HG03280 (cell line): ENCODE measurements around the gene RAB8B.

Experiments
- ATAC-seq: cut with Tn5 transposase; IDR thresholded peaks from one replicate; pipeline ENCODE4 v1.9.1; 2021; ENCODE audit warnings: mild to moderate bottlenecking, moderate library complexity; ENCODE audit not compliant: unreplicated experiment

The RAB8B gene

GRCh38 chr15:63305260-63305659 lies 115.9 kb downstream of the RAB8B start:
- ATAC-seq = no peak

- ATAC-seq = no peak
These were observed 117.2 kb downstream of the RAB8B start for GRCh38 chr15:63306492-63307073.

DNA sequence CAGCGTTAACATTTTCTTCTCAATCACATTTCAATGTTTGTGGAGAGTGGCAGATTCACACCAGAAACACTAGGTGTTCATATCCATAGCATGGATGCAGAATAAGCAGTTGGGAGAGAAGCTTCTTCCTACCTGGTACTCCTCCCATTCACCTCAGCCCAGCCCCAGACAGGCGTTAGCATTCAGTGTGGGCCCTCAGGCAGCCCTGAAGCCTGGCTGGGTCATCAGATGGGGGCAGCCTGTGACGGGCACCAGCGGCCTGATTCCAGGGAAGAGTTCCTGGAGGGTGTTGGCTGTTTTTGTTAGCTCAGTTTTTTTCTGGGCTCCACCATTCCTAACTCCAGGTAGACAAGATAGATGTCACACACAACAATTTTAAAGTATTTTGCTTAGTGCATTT lies 119.1 kb downstream of the RAB8B start:
- ATAC-seq = no peak

DNA sequence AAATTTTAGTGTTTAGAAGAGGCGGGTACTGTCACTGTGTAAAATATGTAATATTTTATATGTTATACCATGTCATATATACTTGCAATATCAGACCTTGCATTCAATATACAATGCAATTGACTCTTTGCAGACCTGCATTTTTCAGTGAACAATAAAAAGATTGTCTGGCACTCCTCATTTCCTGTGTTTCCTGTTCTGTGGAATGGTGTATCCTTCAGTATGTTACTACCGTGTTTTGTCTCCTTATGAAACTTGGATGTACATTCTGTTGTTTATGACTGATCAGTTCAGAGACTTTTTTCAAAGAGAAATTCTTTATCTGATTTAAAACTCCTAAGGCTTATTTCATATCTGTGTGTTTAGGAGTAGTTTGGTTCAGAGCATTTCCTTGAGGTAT lies 119.5 kb downstream of the RAB8B start:
- no peak for ATAC-seq

GRCh38 chr15:63310646-63311045 lies 121.2 kb downstream of the RAB8B start:
- ATAC-seq = no peak

DNA sequence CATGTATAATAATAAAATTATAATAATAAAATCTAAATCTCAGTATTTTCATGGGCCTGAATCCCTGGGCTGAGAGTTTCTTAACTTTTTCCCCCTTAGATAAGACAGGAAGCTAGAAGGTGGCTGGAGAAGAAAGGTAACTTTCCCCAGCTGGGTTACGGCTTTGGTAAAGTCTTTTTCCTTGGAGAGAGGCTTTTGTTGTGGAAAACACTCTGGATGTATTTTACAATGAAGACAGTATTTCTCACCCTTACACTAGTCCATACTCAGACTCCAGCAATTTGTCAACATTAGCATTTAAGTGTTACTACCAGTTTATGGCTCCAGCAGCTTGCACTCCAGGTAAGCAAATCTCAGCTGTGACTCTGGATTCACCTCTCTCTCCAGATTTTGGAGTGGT lies 122.9 kb downstream of the RAB8B start:
- ATAC-seq = no peak

DNA sequence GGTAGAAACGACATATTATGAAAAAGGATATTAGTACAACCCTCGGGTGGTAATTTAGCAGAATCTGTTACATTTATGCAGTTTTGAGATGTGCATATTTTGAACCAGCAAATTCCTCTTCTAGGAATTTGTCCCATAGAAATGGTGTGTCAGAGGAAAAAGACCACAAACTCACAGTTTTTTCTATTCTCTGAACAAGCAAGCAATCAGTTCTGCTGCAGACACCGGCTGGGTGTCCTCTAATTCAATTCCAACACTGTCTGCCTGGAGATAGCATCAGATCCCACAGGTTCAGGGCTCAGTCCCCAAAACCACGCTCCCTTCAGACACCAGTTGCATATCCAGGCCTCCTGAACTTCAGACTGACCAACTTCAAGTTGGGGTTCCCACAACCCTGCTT lies 124.4 kb downstream of the RAB8B start:
- ATAC-seq = no peak

DNA sequence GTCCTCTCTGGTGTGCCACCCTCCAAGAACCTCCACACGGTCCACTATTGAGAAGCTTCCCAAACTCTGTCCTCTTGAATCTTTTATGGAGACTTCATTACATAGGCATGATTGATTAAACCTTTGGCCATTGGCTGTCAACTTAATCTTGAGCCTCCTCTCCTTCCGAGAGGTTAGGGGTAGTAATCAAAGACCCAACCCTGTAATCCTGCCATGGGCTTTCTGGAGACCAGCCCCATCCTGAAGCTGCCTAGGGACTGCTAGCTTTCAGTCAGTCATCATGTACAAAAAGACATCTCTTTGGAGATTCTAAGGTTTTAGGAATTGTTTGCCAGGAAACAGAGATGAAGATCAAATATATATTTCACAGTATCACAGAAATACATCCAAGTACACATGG lies 125.0 kb downstream of the RAB8B start:
- no peak for ATAC-seq
